Ishikawa (cell line): Measurements from ENCODE around the gene TLE6.
A peak's percentile ranks its signal among the peaks of the same experiment; 100 is the strongest.

ENCODE experiments used
- CEBPB ChIP-seq: IDR thresholded peaks from 2 replicates; pipeline ENCODE4 v1.6.1; 2012
- CREB1 ChIP-seq: IDR thresholded peaks from 2 replicates; pipeline ENCODE4 v1.6.1; 2012; ENCODE audit warnings: low read depth
- EGR1 ChIP-seq: IDR thresholded peaks from 2 replicates; pipeline ENCODE4 v1.6.1; 2012
- EP300 ChIP-seq: IDR thresholded peaks from 2 replicates; pipeline ENCODE4 v1.6.1; 2012; ENCODE audit warnings: borderline replicate concordance
- FOXM1 ChIP-seq: IDR thresholded peaks from 2 replicates; pipeline ENCODE4 v1.6.1; 2012; ENCODE audit warnings: low read depth, borderline replicate concordance
- MAX ChIP-seq: IDR thresholded peaks from 2 replicates; pipeline ENCODE4 v1.6.1; 2012
- NFIC ChIP-seq: IDR thresholded peaks from 2 replicates; pipeline ENCODE4 v1.6.1; 2012
- RAD21 ChIP-seq: IDR thresholded peaks from 2 replicates; pipeline ENCODE4 v1.6.1; 2012; ENCODE audit warnings: low read depth
- REST ChIP-seq: IDR thresholded peaks from 2 replicates; pipeline ENCODE4 v1.6.1; 2012; ENCODE audit warnings: low read depth, mild to moderate bottlenecking
- TAF1 ChIP-seq: IDR thresholded peaks from 2 replicates; pipeline ENCODE4 v1.6.1; 2012; ENCODE audit warnings: low read depth, mild to moderate bottlenecking
- TCF12 ChIP-seq: IDR thresholded peaks from 2 replicates; pipeline ENCODE4 v1.6.1; 2012; ENCODE audit warnings: low read depth
- TEAD4 ChIP-seq: IDR thresholded peaks from 2 replicates; pipeline ENCODE4 v1.6.1; 2012
- USF1 ChIP-seq: IDR thresholded peaks from 2 replicates; pipeline ENCODE4 v1.6.1; 2012
- YY1 ChIP-seq: IDR thresholded peaks from 2 replicates; pipeline ENCODE4 v1.6.1; 2012; ENCODE audit warnings: low read depth
- ZBTB7A ChIP-seq: IDR thresholded peaks from 2 replicates; pipeline ENCODE4 v1.6.1; 2012; ENCODE audit warnings: low read depth

The TLE6 gene

GRCh38 chr19:2977001-2977745, at the start of gene TLE6:
Gene TLE6 (plus strand): TSS chr19:2977564. CDS start chr19:2978234, 670 bp downstream.
- 0 out of 2 replicates have a peak, but pooled peaks have one; percentile 31 for TF ChIP-seq CREB1
- peak; percentile 53; the same call in 1 of the 2 replicates for TF ChIP-seq NFIC
- peak; percentile 63; the same call in 1 of the 2 replicates for TF ChIP-seq YY1
- TF ChIP-seq TEAD4: no peak
- TF ChIP-seq USF1: peak; percentile 92
- TF ChIP-seq ZBTB7A: peak; percentile 74; the same call in 1 of the 2 replicates
- TF ChIP-seq FOXM1: no peak
- TF ChIP-seq EGR1: no peak
- peak; percentile 70; the same call in 1 of the 2 replicates for TF ChIP-seq EP300
- peak; percentile 96 for TF ChIP-seq MAX
- TF ChIP-seq TCF12: peak; percentile 65
- peak; percentile 33; the same call in 1 of the 2 replicates for TF ChIP-seq TAF1
- no peak for TF ChIP-seq RAD21
- TF ChIP-seq CEBPB: no peak

- TF ChIP-seq REST (no peak), USF1 (peak; percentile 58; the same call in 1 of the 2 replicates), TCF12 (peak; percentile 80)
Measured at GRCh38 chr19:2933490-2933910, 43.9 kb upstream of the TLE6 start.

GRCh38 chr19:2942928-2943640, 34.3 kb upstream of the TLE6 start:
- no peak for TF ChIP-seq TAF1
- TF ChIP-seq EGR1: no peak
- no peak for TF ChIP-seq MAX
- no peak for TF ChIP-seq CEBPB
- TF ChIP-seq USF1: no peak
- no peak for TF ChIP-seq EP300
- no peak for TF ChIP-seq TCF12
- no peak for TF ChIP-seq TEAD4

GRCh38 chr19:2944403-2944774, 33.0 kb upstream of the TLE6 start:
- no peak for TF ChIP-seq FOXM1
- TF ChIP-seq CREB1: no peak
- TF ChIP-seq ZBTB7A: no peak
- TF ChIP-seq TEAD4: no peak
- no peak for TF ChIP-seq USF1
- TF ChIP-seq TAF1: no peak

- TF ChIP-seq REST (no peak), TAF1 (peak; percentile 87), TCF12 (no peak), EGR1 (peak; percentile 74), ZBTB7A (peak; percentile 25; the same call in 1 of the 2 replicates), NFIC (no peak), USF1 (peak; percentile 39), TEAD4 (no peak), MAX (peak; percentile 79), YY1 (no peak), CEBPB (no peak), FOXM1 (peak; percentile 22; the same call in 1 of the 2 replicates), RAD21 (no peak), EP300 (no peak), CREB1 (peak; percentile 55)
Measured at GRCh38 chr19:2944775-2945574, 32.4 kb upstream of the TLE6 start, which contains the start of gene ZNF77. Gene ZNF77 (minus strand): TSS chr19:2944971. CDS start chr19:2944840, 131 bp downstream.
